Measurements from ENCODE around the gene RNF26. TPM values are rescaled to one million over a fixed set of nuclear protein-coding genes. Genes with fewer than 3 reads are reported as not detected.
A peak's percentile ranks its signal among the peaks of the same experiment; 100 is the strongest.

Gene RNF26
- total and polyA plus RNA-seq, 2 donors from 2014 or later: 18.2 to 23.5 TPM

GRCh38 chr11:119290894-119291497 lies 43.3 kb upstream of the RNF26 start:
- Histone ChIP-seq H3K4me3 (ENCODE audit: low read length in 3 of 3) (no peak overlapping the region), H3K9me3 (ENCODE audit: control insufficient read depth in 2 of 3, insufficient read depth in 1 of 3, low read length in 3 of 3) (no peaks in the 10 kb centered on the region), H3K36me3 (ENCODE audit: control insufficient read depth in 2 of 3, insufficient read depth in 3 of 3, low read length in 3 of 3) (no peaks in the 10 kb centered on the region), H3K27me3 (ENCODE audit: control insufficient read depth, insufficient read depth, low read length) (no peaks in the 10 kb centered on the region), H3K9ac (ENCODE audit: low read length in 3 of 3) (no peak overlapping the region), H3K4me1 (ENCODE audit: control insufficient read depth in 2 of 3, insufficient read depth in 2 of 3, low read depth in 1 of 3, low read length in 3 of 3) (no peaks in the 10 kb centered on the region), H3K27ac (ENCODE audit: low read depth in 2 of 2, low read length in 2 of 2) (no peak overlapping the region)
- no peak for DNase-seq
- TF ChIP-seq CTCF (IDR thresholded peaks at IDR 0.05; ENCODE audit: borderline replicate concordance, extremely low read depth, insufficient read depth): no peak
- intact Hi-C loops (cut with DNase I): no loop called here
- FAIRE-seq: no peak

GRCh38 chr11:119293461-119293860 lies 40.9 kb upstream of the RNF26 start:
- H3K9ac ChIP-seq (ENCODE audit: low read length in 3 of 3): no peak overlapping the region
- FAIRE-seq (no peak), DNase-seq (no peak)
- no peak overlapping the region for H3K4me3 ChIP-seq (ENCODE audit: low read length in 3 of 3)
- no peak for TF ChIP-seq CTCF (IDR thresholded peaks at IDR 0.05; ENCODE audit: borderline replicate concordance, extremely low read depth, insufficient read depth)
- H3K4me1 ChIP-seq (ENCODE audit: control insufficient read depth in 2 of 3, insufficient read depth in 2 of 3, low read depth in 1 of 3, low read length in 3 of 3): no peaks in the 10 kb centered on the region
- intact Hi-C loops (cut with DNase I): no loop called here
- H3K36me3 ChIP-seq (ENCODE audit: control insufficient read depth in 2 of 3, insufficient read depth in 3 of 3, low read length in 3 of 3): peaks cover 0 to 16% (median 2%) of the 10 kb centered on the region in 3 donors
- H3K9me3 ChIP-seq (ENCODE audit: control insufficient read depth in 2 of 3, insufficient read depth in 1 of 3, low read length in 3 of 3): no peaks in the 10 kb centered on the region
- H3K27ac ChIP-seq (ENCODE audit: low read depth in 2 of 2, low read length in 2 of 2): no peak overlapping the region
- H3K27me3 ChIP-seq (ENCODE audit: control insufficient read depth, insufficient read depth, low read length): no peaks in the 10 kb centered on the region

GRCh38 chr11:119295178-119295577 lies 39.1 kb upstream of the RNF26 start:
- DNase-seq: no peak
- FAIRE-seq: no peak
- H3K4me3 ChIP-seq (ENCODE audit: low read length in 3 of 3): no peak overlapping the region
- H3K27me3 ChIP-seq (ENCODE audit: control insufficient read depth, insufficient read depth, low read length): no peaks in the 10 kb centered on the region
- H3K27ac ChIP-seq (ENCODE audit: low read depth in 2 of 2, low read length in 2 of 2): no peak overlapping the region
- no peak for TF ChIP-seq CTCF (IDR thresholded peaks at IDR 0.05; ENCODE audit: borderline replicate concordance, extremely low read depth, insufficient read depth)
- H3K9ac ChIP-seq (ENCODE audit: low read length in 3 of 3): no peak overlapping the region
- H3K36me3 ChIP-seq (ENCODE audit: control insufficient read depth in 2 of 3, insufficient read depth in 3 of 3, low read length in 3 of 3): peaks cover 2 to 23% (median 15%) of the 10 kb centered on the region in 3 donors
- H3K9me3 ChIP-seq (ENCODE audit: control insufficient read depth in 2 of 3, insufficient read depth in 1 of 3, low read length in 3 of 3): no peaks in the 10 kb centered on the region
- intact Hi-C loops (cut with DNase I): no loop called here
- no peaks in the 10 kb centered on the region for H3K4me1 ChIP-seq (ENCODE audit: control insufficient read depth in 2 of 3, insufficient read depth in 2 of 3, low read depth in 1 of 3, low read length in 3 of 3)

- intact Hi-C loops (cut with DNase I): no loop called here
- Histone ChIP-seq H3K27me3 (ENCODE audit: control insufficient read depth, insufficient read depth, low read length) (no peaks in the 10 kb centered on the region), H3K9ac (ENCODE audit: low read length in 3 of 3) (no peak overlapping the region), H3K4me3 (ENCODE audit: low read length in 3 of 3) (no peak overlapping the region), H3K36me3 (ENCODE audit: control insufficient read depth in 2 of 3, insufficient read depth in 3 of 3, low read length in 3 of 3) (peaks cover 2 to 28% (median 25%) of the 10 kb centered on the region in 3 donors), H3K4me1 (ENCODE audit: control insufficient read depth in 2 of 3, insufficient read depth in 2 of 3, low read depth in 1 of 3, low read length in 3 of 3) (no peaks in the 10 kb centered on the region), H3K9me3 (ENCODE audit: control insufficient read depth in 2 of 3, insufficient read depth in 1 of 3, low read length in 3 of 3) (no peaks in the 10 kb centered on the region), H3K27ac (ENCODE audit: low read depth in 2 of 2, low read length in 2 of 2) (no peak overlapping the region)
- FAIRE-seq: no peak
- no peak for TF ChIP-seq CTCF (IDR thresholded peaks at IDR 0.05; ENCODE audit: borderline replicate concordance, extremely low read depth, insufficient read depth)
- peak in 1 of 5 donors; percentile 17 for DNase-seq
Measured at GRCh38 chr11:119297938-119298337, 36.4 kb upstream of the RNF26 start.
